HCT116 (cell line): Measurements from ENCODE around the gene SLC2A9.

ENCODE experiments used
- EZH2 ChIP-seq: fragments of 200-600 bp; sonication (generic); IDR thresholded peaks from 2 replicates; pipeline ENCODE4 v1.6.1; 2017; ENCODE audit warnings: antibody characterized with exemption, mixed run types
- POLR2AphosphoS5 ChIP-seq: IDR thresholded peaks from 2 replicates; pipeline ENCODE4 v1.6.1; 2011; ENCODE audit warnings: mild to moderate bottlenecking, low read depth, low read length, moderate library complexity
- RAD21 ChIP-seq: IDR thresholded peaks from 2 replicates; pipeline ENCODE4 v1.6.1; 2012; ENCODE audit warnings: low read depth, mild to moderate bottlenecking
- REST ChIP-seq: IDR thresholded peaks from 2 replicates; pipeline ENCODE4 v1.6.1; 2012; ENCODE audit warnings: low read depth
- TF ChIP-seq, protein P1 (sequence below), 3 experiments: fragments of 200-600 bp in 1 of 3; sonication (generic) in 1 of 3; IDR thresholded peaks in 2 of 3; conservative IDR thresholded peaks in 1 of 3; 2 replicates each; pipeline ENCODE4 v1.5.1; 2012 to 2017; ENCODE audit warnings: low read depth in 2 of 3, low read length in 2 of 3, antibody characterized with exemption in 1 of 3, borderline replicate concordance in 1 of 3, control low read depth in 1 of 3, mild to moderate bottlenecking in 1 of 3, mixed read lengths in 1 of 3, mixed run types in 1 of 3, moderate library complexity in 1 of 3; ENCODE audit not compliant: insufficient read depth in 1 of 3

DNA sequence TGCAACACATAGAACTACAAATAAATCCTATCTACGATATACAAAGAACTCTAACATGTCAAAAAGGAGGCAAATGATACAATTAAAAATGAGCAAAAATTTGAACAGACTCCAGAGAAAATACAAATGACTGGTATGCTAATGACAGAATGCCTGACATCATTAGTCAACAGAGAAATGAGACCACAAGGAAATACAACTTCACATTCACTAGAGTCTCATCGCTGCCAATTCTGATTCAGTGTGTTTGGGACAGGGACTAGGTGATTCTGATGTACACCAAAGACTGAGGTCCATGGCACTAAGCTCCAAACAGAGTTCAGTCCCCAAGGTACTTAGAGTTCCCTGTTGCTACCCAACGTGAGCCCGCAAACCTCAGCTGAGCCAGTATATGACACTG lies 23.4 kb downstream of the SLC2A9 start:
- TF ChIP-seq POLR2AphosphoS5 (no peak), REST (no peak), RAD21 (no peak), EZH2 (no peak)
- TF ChIP-seq, protein P1, sequence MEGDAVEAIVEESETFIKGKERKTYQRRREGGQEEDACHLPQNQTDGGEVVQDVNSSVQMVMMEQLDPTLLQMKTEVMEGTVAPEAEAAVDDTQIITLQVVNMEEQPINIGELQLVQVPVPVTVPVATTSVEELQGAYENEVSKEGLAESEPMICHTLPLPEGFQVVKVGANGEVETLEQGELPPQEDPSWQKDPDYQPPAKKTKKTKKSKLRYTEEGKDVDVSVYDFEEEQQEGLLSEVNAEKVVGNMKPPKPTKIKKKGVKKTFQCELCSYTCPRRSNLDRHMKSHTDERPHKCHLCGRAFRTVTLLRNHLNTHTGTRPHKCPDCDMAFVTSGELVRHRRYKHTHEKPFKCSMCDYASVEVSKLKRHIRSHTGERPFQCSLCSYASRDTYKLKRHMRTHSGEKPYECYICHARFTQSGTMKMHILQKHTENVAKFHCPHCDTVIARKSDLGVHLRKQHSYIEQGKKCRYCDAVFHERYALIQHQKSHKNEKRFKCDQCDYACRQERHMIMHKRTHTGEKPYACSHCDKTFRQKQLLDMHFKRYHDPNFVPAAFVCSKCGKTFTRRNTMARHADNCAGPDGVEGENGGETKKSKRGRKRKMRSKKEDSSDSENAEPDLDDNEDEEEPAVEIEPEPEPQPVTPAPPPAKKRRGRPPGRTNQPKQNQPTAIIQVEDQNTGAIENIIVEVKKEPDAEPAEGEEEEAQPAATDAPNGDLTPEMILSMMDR (IDR thresholded peaks at IDR 0.05 in 2 of 3, conservative IDR thresholded peaks at IDR 0.05 in 1 of 3; ENCODE audit: borderline replicate concordance in 1 of 3, insufficient read depth in 1 of 3, low read depth in 2 of 3, low read length in 2 of 3), result no peak
